ENCODE measurements around the gene EPHB1.

EPHB1 gene

GRCh38 chr3:134810052-134810435 lies 15.0 kb downstream of the EPHB1 start:
- DNase-seq = no peak

- DNase-seq = no peak
Observed at GRCh38 chr3:134810850-134811249, 15.8 kb downstream of the EPHB1 start.

- DNase-seq = no peak
Observed at GRCh38 chr3:134813618-134814017, 18.6 kb downstream of the EPHB1 start.

DNA sequence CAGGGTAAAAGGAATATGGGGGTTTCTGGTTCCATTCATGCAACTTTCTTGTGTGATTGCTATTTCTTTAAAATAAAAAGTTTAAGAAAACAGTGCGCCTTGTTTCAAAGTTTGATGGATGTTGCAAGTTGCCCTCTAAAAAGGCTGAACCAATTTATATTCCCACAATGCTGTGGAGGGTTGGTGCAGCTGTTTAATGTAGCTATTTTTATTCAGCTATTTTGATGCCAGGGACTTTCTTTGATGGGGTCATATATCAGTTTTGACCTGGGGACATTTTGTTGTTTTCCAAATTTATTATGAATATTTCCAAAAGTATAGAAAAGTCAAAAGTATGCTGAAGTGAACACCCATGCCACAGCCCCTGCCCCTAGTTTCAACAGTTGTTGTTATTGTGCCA lies 20.5 kb downstream of the EPHB1 start:
- no peak for DNase-seq

DNA sequence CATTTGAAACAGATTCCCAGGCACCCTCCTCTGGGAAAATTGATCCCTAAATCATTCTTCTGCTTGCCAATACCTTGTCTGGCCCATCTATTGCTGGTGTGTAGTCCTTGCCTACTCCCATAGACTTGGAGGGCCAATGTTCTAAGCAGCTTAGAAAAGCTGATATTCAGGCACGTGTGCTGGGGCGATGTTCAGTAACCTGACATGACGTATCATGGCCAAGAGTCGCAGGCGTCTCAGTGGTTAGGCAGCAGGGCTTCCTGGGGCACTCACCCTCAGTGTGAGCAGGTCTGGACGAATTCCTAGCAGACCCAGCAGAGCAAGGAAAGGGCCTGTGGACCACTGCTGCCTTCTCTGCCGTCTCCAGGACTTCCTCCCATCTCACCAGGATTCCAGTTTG lies 21.6 kb downstream of the EPHB1 start:
- DNase-seq = no peak

DNA sequence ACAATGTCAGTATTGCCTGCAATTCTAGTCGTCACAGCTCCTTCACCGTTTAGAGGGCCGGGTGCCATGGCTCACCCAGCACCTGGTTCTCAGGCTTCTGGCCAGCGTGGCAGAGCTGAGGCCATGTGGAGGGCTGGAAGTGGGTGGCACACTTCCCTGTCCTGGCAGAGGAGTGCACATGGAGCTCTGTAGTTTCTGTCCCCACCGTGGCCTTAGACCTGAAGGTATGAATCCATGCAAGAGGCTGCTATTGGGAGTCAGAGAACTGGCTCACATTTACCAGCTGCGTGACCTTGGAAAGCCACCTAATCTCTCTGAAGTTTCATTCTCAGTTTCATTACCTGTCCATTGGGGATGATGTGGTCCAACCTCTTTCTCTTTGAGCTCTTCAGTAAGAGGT lies 22.2 kb downstream of the EPHB1 start:
- no peak for DNase-seq

GRCh38 chr3:134820994-134821393 lies 25.9 kb downstream of the EPHB1 start:
- no peak for DNase-seq

DNA sequence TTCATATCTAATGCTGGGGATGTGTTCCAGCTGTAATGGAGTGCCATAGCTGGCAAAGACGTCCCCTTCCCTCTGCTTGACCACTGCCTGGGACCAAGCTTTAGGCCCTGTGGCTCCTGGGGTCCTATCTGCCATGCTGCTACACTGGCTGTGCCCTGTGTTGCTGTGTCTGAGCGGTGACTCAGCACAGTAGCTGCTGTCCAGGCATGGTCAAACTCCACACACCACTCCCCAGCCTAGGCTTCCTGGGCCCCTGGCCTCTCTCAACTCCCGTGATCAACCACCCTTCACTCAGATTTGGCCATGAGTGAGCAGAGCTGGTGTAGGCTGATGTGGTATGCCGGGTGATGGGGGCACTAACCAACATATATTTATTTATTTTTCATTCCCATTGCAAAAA lies 27.0 kb downstream of the EPHB1 start:
- DNase-seq = no peak

DNA sequence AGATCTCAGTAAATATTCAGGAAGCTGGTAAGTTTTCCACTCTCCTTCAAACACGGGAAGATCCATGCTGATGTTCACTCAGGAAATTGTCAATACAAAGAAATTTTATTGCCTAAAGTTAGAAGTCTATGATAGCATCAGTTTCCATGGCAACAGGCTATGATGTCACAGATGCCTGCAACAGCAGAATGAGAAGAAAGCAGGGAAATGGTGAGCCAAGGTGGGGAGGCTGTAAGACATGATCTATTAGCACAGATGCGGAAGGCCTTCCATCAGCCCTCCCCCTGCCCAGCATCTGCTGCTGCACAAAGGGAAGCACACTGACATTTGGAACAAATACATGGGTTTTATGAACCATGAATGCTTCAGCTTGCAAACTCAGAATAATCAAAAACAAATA lies 28.6 kb downstream of the EPHB1 start:
- no peak for DNase-seq

GRCh38 chr3:134824791-134825190 lies 29.7 kb downstream of the EPHB1 start:
- DNase-seq = no peak

DNA sequence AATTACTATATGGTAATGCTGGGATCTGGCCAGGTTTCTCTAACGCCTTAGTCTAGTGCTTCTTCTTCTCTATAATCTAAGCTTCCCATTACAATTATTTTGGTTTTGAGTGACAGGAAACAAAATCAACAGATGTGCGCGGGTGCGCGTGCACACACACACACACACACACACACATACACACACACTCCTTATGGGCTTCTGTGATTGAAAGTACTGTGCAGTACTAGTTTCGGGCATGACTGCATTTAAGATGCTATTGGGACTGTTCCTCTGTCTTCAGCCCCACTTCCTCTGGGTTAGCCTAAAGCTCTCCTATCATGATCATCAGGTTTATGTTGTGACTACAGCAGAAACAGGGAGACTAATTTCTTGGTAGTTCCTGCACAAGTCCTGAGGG lies 32.2 kb downstream of the EPHB1 start:
- no peak for DNase-seq

DNA sequence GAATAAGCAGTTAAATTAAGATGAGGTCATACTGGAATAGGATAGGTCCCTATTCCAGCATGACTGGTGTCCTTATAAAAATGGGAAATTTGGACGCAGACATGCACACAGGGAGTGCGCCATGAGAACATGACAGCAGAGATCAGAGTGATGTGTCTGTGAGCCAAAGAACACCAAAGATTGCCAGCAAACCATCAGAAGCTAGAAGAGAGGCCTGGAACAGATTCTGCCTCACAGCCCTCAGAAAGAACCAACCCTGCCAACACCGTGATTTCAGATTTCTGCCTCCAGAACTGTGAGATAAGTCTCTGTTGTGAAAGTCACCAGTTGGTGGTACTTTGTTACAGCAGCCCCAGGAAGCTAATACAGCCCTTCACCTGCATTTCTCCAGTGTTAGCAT lies 34.7 kb downstream of the EPHB1 start:
- no peak for DNase-seq

GRCh38 chr3:134832585-134832984 lies 37.5 kb downstream of the EPHB1 start:
- no peak for DNase-seq

DNA sequence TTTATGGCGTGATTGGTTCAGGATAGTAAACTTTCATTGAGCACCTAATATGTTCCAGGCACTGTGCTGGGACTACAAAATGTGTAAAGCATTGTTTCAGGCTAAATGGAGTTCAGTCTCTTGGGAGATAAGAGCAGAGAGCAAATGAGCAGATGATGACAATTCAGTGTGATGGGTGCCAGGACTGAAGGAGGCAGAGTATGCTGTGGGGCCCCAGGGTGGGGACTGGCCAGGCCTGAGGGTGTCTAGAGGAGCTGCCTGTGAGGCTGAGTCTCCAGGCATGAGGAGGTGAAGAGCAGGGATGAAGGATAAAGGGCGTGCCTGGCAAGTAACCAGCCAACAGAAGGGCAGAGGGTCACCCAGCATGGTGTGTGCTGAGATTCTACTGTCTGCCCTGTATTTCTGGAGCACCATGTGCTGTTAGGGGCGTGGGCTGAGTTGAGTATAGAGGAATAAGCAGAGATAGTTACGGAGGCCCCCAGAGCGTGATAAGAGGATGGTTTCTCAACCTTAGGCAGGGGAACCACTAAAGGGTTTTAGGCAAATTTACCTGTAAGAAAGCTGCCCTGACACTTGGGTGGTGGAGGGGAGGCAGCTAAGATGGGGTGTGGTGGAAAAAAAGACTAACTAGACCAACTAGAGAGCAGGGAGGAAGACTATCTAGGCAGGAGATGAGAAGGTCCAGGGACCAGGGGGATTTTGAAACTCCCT lies 38.5 kb downstream of the EPHB1 start:
- DNase-seq = no peak

GRCh38 chr3:134836921-134837320 lies 41.9 kb downstream of the EPHB1 start:
- DNase-seq = no peak

GRCh38 chr3:134838599-134838998 lies 43.5 kb downstream of the EPHB1 start:
- DNase-seq = no peak

GRCh38 chr3:134839422-134839821 lies 44.4 kb downstream of the EPHB1 start:
- no peak for DNase-seq

DNA sequence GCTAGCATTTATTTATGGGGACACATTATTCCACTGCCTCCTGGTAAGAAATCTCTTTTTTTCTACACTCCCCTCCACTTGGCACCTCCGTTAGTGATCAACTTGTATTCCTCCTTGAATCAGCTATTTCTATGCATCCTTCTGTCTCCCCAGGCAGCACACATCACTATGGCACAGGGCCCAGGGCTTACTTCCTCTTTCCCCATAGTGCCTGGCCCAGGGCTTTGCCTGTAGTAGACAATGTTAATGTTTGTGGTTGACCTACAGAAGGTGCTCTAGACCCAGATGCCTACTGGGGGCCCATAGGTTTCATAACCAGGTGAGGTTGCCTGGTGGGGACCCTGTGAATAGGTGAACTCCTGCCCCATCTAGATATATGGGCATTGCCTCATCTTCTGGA lies 44.9 kb downstream of the EPHB1 start:
- no peak for DNase-seq

GRCh38 chr3:134840459-134840858 lies 45.4 kb downstream of the EPHB1 start:
- no peak for DNase-seq

GRCh38 chr3:134846084-134846483 lies 51.0 kb downstream of the EPHB1 start:
- DNase-seq = no peak

DNA sequence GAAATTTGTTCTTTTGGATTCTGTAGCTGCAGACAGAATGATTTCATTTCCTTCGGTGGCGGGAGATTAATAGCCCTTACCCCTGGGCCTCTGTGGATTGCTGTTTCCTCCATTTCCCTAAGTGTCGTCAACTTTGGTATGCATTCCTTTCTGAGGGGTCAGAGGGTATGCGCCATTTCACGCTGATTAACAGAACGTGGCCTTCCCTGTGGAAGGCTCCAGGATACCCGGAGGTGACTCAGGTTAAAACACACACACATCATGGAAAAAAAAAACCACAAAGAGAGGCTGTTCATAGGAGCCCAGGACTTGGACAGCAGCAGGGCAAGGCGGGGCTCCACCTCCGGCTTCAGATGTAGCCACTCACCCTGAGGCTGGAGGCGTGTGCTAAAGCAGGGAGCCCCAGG lies 51.9 kb downstream of the EPHB1 start:
- DNase-seq = no peak

DNA sequence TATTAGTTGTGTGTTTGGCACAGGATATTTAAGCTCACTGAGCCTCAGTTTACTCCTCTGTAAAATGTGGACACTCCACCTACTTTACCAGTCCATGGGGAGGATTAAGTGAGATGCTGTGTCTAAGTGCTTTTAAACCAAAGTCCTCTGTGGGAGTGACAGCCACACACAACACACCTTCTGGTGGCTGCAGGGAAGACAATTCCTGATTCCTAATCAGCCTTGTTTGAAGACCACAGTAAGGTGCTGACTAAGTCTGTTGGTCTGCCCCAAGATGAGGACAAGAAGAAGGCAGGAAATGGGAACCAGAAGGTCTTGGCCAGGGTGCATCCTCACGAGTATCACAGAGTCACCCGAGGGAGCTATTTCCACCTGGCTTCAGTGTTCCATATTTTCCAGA lies 52.3 kb downstream of the EPHB1 start:
- DNase-seq = no peak

GRCh38 chr3:134849561-134849960 lies 54.5 kb downstream of the EPHB1 start:
- no peak for DNase-seq

DNA sequence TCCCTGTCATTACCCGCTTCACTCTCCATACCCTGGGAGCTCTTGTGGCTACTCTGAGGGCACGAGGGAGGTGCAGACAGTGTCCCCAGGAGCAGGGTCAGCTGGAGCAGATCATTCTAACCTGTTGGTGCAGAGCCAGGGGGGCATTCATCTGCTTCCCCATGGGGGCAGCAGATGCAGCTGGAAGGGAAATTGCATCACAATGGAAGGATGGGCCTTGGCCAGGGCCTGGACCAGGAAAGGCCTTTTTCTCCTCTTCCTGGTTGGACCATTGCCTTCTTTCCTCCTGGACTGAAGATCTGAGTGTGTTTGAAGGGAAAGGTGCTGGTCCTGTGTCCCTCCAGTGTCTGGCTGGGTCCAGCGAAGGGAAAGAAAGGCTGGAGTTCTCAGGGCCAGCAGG lies 55.7 kb downstream of the EPHB1 start:
- no peak for DNase-seq

DNA sequence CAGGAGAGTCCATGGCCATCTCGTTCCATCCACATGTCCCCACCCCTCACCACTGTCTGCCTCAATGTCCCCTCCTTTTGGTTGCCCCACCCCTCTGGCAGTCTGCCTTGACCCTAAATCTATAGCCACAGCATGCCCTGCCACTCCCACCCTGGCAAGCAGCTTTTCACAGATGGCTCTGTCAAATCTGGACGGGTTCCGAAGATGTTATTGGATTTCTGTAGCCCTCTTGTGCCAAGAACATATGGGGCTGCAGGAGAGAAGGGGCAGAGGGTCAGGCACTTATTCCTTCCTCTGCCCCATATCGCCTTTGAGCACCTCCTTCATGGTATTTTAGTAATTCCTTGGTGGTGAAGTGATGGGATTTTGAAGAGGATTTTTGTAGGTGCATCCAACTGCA lies 57.1 kb downstream of the EPHB1 start:
- no peak for DNase-seq

GRCh38 chr3:134852893-134853351 lies 57.9 kb downstream of the EPHB1 start:
- no peak for DNase-seq
